ENCODE data around the gene BMP5. TPM values are rescaled to one million over a fixed set of nuclear protein-coding genes. Genes with fewer than 3 reads are reported as not detected.

Gene BMP5
- total RNA-seq, 1 donor from 2014 or later = not detected

DNA sequence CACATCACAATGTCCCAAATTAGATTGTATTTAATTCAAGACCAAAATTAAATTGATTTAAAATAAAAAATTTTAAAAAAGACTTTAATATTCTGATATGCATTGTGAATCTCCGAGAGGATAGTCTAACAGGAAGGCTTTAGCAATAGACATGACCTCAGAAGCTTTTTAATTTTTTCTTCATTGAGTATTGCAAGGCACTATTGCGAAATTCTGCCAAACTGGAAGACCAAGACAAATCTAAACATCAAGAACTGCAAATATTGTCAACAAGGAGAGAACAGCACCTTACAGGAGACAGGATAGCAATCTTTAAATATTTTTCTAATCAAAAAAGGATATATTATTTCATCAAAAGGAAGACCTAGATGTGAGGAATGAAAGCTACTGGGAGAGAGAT lies 56.9 kb downstream of the BMP5 start:
- no peak for DNase-seq (ENCODE audit: low read depth)

DNA sequence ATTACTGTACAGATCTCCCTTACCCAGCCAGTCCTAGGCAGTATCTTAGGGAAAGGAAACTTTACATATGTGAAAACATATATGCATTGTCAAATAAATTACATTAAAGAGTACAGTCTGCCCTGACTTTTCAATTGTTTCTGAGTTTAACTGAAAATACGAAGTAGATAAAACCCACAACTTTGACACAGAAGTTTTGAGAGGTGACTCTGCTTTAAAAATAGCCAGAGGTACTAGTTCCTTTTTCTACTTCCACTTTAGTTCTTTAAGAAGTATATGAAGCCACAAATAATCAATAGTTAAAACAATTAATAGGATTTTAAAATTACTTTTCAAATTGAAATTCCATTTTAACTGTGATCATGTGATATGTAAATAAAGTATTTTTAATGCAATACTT lies 62.9 kb downstream of the BMP5 start:
- DNase-seq (ENCODE audit: low read depth) = no peak

DNA sequence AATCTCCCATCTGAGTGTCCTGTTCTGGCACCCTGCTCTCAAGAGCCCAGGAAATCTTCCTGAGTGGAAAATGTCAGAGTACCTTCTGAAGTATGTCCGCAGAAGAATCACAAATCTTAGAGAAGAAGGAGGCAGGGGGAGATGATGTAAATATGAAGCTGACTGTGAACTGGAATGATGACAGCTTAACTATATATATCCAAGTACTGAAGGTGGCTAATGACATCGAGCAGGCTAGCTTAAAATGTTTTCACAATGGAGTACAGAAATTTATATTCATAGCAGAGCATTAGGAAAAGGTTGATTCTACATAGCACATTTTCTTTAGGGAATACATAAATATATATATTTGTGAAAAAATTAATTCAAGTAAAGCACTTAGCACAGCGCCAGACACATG lies 64.3 kb downstream of the BMP5 start:
- no peak for DNase-seq (ENCODE audit: low read depth)

DNA sequence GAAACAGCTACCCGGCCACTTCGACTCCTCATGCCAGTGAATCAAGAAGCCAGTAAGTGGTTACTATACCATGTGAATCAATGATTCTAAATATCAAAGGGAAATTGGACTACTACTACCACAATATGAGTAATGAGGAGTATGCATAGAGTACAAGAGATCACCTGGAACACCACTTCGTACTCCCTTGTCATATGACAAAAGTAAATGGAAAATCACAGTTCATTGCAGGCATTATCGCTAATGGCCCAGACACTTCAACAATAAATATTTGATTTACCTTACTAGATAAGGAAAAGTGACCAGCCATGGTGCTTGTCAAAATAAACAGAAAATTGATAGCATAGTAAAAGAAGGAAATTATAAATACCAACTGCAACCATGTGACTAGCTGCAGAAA lies 73.1 kb downstream of the BMP5 start:
- no peak for DNase-seq (ENCODE audit: low read depth)

DNA sequence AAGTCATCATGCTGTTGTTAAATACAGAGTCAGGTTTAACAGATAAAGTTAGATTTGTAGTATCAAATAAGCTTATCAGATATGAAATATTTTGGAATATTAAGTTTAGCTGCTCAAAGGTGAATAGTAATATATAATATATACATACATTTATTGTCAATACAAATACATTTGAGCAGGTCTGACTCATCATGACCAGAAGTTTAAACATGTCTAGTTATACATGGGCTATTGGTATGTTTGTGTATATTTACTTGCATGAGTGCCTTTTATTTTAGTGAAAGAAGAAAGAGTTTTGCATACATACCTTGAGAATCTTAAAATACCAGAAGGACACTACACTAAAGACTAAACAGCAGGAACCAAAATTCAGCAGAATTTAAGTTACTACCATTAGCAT lies 76.8 kb downstream of the BMP5 start:
- DNase-seq (ENCODE audit: low read depth) = no peak

DNA sequence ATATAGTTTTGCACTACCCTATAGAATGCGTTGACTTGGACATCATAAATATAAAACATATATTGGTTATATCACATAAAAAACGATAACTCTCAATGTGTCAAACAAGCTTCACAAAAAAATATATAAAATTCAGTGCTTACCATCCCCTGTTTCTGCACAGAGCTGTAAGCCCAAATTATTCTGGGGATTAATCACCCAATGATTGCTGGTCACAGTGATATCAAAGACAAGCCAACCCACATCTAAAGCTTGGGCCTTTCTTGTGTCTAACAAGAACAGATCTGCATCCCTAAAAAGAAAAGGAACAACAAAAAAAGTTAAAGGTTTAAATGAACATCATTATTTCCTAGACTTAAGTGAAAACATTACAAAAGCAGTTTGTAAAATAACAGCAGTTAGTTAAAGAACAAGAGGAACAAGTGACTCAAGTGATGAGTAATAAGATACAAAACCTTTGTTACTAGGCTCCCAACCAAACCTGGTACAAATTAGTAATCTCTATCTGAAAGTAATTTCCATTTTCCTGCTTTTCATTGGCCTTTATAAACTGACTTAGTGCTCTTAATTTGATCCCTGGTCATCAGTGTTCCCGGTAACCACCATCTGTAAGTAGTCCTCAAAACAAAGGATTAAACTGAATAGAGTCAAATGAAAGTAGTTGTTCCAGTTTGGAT lies 81.1 kb downstream of the BMP5 start:
- DNase-seq (ENCODE audit: low read depth) = peak; percentile 7

GRCh38 chr6:55785273-55785672 lies 90.1 kb downstream of the BMP5 start:
- no peak for DNase-seq (ENCODE audit: low read depth)

- no peak for DNase-seq (ENCODE audit: low read depth)
Observed at GRCh38 chr6:55782275-55782674, 93.1 kb downstream of the BMP5 start.

GRCh38 chr6:55778705-55779104 lies 96.7 kb downstream of the BMP5 start:
- no peak for DNase-seq (ENCODE audit: low read depth)

DNA sequence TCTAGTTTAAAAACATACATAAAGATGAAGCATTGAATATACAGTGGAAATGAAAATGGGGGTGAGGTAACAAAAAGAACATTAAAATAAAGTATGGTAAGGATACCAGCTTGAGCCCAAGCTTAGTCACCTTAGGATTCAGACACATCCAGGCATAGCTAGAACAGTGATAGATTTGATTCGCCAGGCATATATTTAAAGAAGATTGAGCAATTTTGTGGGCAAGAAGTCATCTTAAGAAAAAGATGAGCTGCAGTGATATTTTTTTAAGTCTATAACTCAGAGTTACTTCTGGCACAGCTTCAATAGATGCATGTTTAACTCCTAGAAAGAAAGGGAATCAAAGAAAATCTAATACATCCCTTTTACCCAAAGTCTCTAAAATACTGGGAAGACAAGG lies 97.9 kb downstream of the BMP5 start:
- no peak for DNase-seq (ENCODE audit: low read depth)

- no peak for DNase-seq (ENCODE audit: low read depth)
Observed at GRCh38 chr6:55776113-55776512, 99.3 kb downstream of the BMP5 start.

- DNase-seq (ENCODE audit: low read depth) = no peak
Observed at GRCh38 chr6:55775029-55775318, 100.4 kb downstream of the BMP5 start.

- no peak for DNase-seq (ENCODE audit: low read depth)
Observed at GRCh38 chr6:55774286-55775028, 100.9 kb downstream of the BMP5 start.

DNA sequence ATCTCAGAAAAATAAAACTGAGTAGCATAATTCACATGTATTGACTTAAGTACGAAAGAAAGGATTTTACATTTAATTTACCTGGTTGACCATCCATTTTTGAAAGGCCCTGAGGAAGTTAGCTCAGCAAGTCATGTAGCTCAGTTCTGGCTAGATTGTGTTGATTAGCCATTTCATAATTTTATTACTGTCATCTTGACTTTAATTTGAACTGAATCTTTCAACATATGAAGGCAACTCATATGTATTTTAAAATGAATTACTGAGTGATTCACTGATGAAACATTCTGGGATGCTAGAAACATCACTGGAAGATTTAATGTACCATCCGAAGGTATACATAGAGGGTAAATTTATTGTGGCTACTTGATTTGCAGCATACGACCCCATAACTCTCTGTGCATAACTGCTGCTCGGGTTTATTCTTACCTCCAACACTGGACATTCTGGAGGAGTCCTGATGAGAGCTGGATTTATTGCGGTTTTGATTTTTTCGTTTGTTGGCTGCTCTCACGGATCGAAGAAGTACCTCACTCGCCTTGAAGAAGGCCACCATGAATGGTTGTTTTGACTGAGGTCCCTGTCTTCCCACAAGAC lies 101.7 kb downstream of the BMP5 start:
- DNase-seq (ENCODE audit: low read depth) = no peak

- DNase-seq (ENCODE audit: low read depth) = no peak
Observed at GRCh38 chr6:55772730-55773129, 102.7 kb downstream of the BMP5 start.

- no peak for DNase-seq (ENCODE audit: low read depth)
Observed at GRCh38 chr6:55759536-55759935, 115.9 kb downstream of the BMP5 start.

DNA sequence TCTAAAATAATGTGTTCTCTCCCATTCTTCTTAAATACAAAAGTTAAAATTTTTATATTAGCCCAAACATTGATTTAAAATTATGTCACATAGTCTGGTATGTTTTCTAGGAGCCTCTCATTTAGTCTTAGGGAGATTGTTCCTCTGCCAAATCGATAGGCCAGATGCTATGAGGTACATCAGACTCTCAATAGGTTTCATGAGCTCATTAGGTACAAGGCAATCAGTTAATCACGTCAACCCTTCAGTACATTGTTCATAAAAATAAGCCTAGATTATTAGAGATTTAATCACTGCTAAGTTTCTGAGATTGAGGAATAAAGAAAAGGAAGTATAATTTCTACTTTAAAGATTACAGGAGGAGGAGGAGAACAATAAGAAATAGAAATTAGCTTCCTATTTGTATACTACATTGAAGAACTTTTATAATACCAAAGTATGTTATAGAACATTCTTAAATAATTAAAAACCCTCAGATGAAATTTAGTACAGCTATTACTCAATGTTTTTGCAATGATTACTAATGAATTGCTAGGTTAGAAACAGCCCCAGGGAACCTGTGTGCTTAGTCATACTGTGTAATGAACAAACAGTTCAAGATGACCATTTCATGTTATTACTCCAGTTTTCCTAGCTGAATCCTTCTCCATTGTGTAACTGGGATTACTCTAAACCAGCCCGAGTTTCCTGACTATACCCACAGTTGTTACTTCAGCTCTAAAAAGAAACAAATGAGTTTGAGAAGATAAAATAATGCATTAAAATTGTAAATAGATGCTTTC lies 117.0 kb downstream of the BMP5 start:
- DNase-seq (ENCODE audit: low read depth) = peak; percentile 10

GRCh38 chr6:55756531-55757031 lies 118.8 kb downstream of the BMP5 start:
- no peak for DNase-seq (ENCODE audit: low read depth)

DNA sequence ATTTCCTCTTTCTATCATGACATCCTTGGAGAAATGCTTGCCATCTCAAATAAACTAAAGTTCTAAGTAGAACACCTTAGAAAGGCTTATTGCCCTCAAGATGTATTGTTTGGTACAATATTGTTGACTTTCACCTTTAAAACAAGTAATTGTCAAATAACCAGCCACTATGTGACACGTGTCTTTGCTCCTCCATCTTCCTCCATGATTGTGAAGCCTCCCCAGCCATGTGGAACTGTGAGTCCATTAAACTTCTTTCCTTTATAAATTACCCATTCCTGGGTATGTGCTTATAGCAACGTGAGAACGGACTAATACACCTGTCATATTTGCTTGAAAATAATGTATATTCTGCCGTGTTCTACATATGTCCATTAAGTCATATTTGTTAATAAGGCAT lies 126.5 kb downstream of the BMP5 start:
- DNase-seq (ENCODE audit: low read depth) = no peak

- no peak for DNase-seq (ENCODE audit: low read depth)
Observed at GRCh38 chr6:55746473-55746872, 128.9 kb downstream of the BMP5 start.

- DNase-seq (ENCODE audit: low read depth) = no peak
Observed at GRCh38 chr6:55734256-55734655, 141.1 kb downstream of the BMP5 start.

DNA sequence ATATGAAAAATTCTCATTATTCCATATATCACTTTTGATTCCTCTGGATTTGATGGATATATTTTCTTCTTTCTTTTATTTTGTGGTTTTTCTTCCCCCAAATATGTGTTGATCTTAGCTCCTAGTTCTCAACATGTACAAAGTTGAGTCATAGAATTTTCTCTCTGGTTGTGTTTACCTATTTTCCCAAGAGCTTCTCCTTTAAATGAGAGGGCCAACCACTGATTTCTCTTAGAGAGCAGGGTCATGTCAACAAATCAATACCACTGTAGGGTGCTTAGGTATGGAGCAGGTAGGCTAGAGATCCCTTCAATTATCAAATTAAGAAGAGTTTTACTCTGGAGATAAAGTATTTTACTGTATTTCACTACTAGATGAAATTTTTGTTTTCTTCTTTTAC lies 145.7 kb downstream of the BMP5 start:
- DNase-seq (ENCODE audit: low read depth) = no peak
